HG03135 (cell line): ENCODE results near the gene ZNF282.
A peak's percentile ranks its signal among the peaks of the same experiment; 100 is the strongest.
"Not testable (repeated sequence)": the region's sequence is repeated elsewhere in the genome, so short reads cannot be mapped to it uniquely, and the experiment has no call there.

Experiments
- ATAC-seq: cut with Tn5 transposase; IDR thresholded peaks from one replicate; pipeline ENCODE4 v1.9.1; 2021; ENCODE audit warnings: mild to moderate bottlenecking, moderate library complexity; ENCODE audit not compliant: unreplicated experiment

Gene ZNF282

GRCh38 chr7:149253665-149254064 lies 58.3 kb downstream of the ZNF282 start:
- no peak for ATAC-seq

- ATAC-seq: no peak
These were observed 59.0 kb downstream of the ZNF282 start for GRCh38 chr7:149254181-149254858.

GRCh38 chr7:149255174-149255573 lies 59.8 kb downstream of the ZNF282 start:
- ATAC-seq: no peak

GRCh38 chr7:149256568-149256967 lies 61.2 kb downstream of the ZNF282 start:
- ATAC-seq: no peak

- ATAC-seq: no peak
These were observed 61.8 kb downstream of the ZNF282 start for GRCh38 chr7:149257146-149257545.

GRCh38 chr7:149261316-149261828 lies 66.0 kb downstream of the ZNF282 start:
- no peak for ATAC-seq

GRCh38 chr7:149261829-149262617 lies 66.7 kb downstream of the ZNF282 start, which contains the start of gene ZNF783:
Gene ZNF783, plus strand, starts transcription at chr7:149262196. Its CDS starts 138 bp downstream, at chr7:149262334.
- ATAC-seq: peak; percentile 89

- no peak for ATAC-seq
These were observed 71.1 kb downstream of the ZNF282 start for GRCh38 chr7:149266451-149266850.

- ATAC-seq: no peak
These were observed 72.4 kb downstream of the ZNF282 start for GRCh38 chr7:149267733-149268132.

- not testable (repeated sequence) for ATAC-seq
These were observed 79.1 kb downstream of the ZNF282 start for GRCh38 chr7:149274424-149274823.
